GM06990 (cell line): ENCODE data around the gene COL25A1.

Experiments used
- DNase-seq: peaks from one replicate; pipeline ENCODE4 v3.0.0-alpha.2; 2011; ENCODE audit not compliant: insufficient read length; ENCODE audit errors: extremely low read depth
- H3K27me3 ChIP-seq: replicated peaks from 2 replicates; pipeline ENCODE4 v1.6.0; 2011; ENCODE audit warnings: low read length; ENCODE audit not compliant: control insufficient read depth, insufficient read depth
- H3K36me3 ChIP-seq: 2 replicates; pipeline ENCODE4 v1.5.1; 2011; ENCODE audit warnings: low read length; ENCODE audit not compliant: control insufficient read depth, insufficient read depth
- H3K4me3 ChIP-seq: replicated peaks from 2 replicates; pipeline ENCODE4 v1.5.1; 2011; ENCODE audit warnings: low read depth, mild to moderate bottlenecking, control low read depth, low read length
- CTCF ChIP-seq: IDR thresholded peaks from 2 replicates; pipeline ENCODE4 v1.5.1; 2011; ENCODE audit warnings: low read length, control low read depth, mild to moderate bottlenecking, inconsistent platforms; ENCODE audit not compliant: insufficient read depth, poor library complexity, severe bottlenecking

The COL25A1 gene

GRCh38 chr4:109007976-109008375 lies 294.5 kb downstream of the COL25A1 start:
- DNase-seq, result no peak
- H3K4me3 ChIP-seq, result no peak overlapping the region

GRCh38 chr4:109005523-109005922 lies 296.9 kb downstream of the COL25A1 start:
- H3K36me3 ChIP-seq, result no peaks in the 10 kb centered on the region
- TF ChIP-seq CTCF, result no peak

More at GRCh38 chr4:109007976-109008375, 294.5 kb downstream of the COL25A1 start:
- no peak for TF ChIP-seq CTCF
- Histone ChIP-seq H3K27me3 (no peaks in the 10 kb centered on the region), H3K36me3 (no peaks in the 10 kb centered on the region)

GRCh38 chr4:109004418-109004817 lies 298.0 kb downstream of the COL25A1 start:
- DNase-seq, result no peak
- TF ChIP-seq CTCF, result no peak
- H3K4me3 ChIP-seq, result no peak overlapping the region
- H3K27me3 ChIP-seq, result no peaks in the 10 kb centered on the region
- no peaks in the 10 kb centered on the region for H3K36me3 ChIP-seq

More at GRCh38 chr4:109005523-109005922, 296.9 kb downstream of the COL25A1 start:
- Histone ChIP-seq H3K4me3 (no peak overlapping the region), H3K27me3 (no peaks in the 10 kb centered on the region)
- no peak for DNase-seq

- no peak for TF ChIP-seq CTCF
- no peak for DNase-seq
Measured at GRCh38 chr4:109003964-109004363, 298.5 kb downstream of the COL25A1 start.

GRCh38 chr4:108991551-108992328 lies 310.7 kb downstream of the COL25A1 start:
- Histone ChIP-seq H3K27me3 (no peaks in the 10 kb centered on the region), H3K36me3 (no peaks in the 10 kb centered on the region), H3K4me3 (no peak overlapping the region)
- DNase-seq, result no peak
- TF ChIP-seq CTCF, result no peak

More at GRCh38 chr4:109003964-109004363, 298.5 kb downstream of the COL25A1 start:
- H3K4me3 ChIP-seq, result no peak overlapping the region
- H3K27me3 ChIP-seq, result no peaks in the 10 kb centered on the region
- H3K36me3 ChIP-seq, result no peaks in the 10 kb centered on the region
